Measurements from ENCODE around the gene CDC25B. TPM values are rescaled to one million over a fixed set of nuclear protein-coding genes. Genes with fewer than 3 reads are reported as not detected.

CDC25B gene
- total and polyA plus RNA-seq, 2 of the 13 experiments (the other 11 are each of a cell fraction or from before 2014, with no cell fraction given): 14.5 to 19.4 TPM

DNA sequence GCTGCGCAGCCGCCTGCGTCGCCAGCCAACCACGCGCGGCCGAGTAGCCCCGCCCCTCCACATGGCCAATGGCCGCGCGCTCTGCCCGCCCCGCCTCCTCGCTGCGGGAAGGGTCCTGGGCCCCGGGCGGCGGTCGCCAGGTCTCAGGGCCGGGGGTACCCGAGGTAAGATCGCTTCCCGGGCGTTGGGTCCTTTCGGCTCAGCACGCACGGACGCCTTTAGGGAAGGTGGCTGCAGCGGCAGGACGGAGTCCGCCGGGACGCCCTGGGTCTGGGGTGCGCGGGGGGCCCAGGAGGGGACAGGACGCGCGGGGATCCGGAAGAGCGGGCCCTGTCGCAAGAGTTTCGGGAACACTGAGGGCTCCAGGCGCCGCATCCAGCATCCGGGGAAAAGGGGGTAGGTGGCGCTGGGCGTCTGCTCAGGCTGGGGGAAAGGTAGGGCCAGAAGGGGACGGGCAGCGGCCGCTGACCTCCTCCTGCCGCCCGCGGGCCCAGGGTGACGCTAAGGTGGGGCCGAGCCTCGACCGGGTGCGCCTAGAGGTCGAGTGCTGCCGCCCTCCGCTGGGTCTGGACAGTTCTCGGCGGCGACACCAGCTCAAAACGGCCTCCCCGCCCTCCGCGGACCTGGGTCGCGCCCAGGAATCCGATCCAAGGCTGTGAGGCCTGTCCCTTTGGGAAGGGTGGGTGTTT, 50.8 kb downstream of the CDC25B start, which contains the start of gene MAVS (continued):
- TF ChIP-seq, protein P1, sequence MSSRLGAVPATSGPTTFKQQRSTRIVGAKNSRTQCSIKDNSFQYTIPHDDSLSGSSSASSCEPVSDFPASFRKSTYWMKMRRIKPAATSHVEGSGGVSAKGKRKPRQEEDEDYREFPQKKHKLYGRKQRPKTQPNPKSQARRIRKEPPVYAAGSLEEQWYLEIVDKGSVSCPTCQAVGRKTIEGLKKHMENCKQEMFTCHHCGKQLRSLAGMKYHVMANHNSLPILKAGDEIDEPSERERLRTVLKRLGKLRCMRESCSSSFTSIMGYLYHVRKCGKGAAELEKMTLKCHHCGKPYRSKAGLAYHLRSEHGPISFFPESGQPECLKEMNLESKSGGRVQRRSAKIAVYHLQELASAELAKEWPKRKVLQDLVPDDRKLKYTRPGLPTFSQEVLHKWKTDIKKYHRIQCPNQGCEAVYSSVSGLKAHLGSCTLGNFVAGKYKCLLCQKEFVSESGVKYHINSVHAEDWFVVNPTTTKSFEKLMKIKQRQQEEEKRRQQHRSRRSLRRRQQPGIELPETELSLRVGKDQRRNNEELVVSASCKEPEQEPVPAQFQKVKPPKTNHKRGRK (CRISPR knock-in tag; IDR thresholded peaks at IDR 0.05): no peak
- TF ChIP-seq ZNF883 (CRISPR knock-in tag; IDR thresholded peaks at IDR 0.05; ENCODE audit: not compliant biosample characterization): no peak
- peak; percentile 81 for TF ChIP-seq RXRA (CRISPR knock-in tag; IDR thresholded peaks at IDR 0.05)
- no peak for TF ChIP-seq NCOR1 (IDR thresholded peaks at IDR 0.05; ENCODE audit: borderline replicate concordance, low read length)
- no peak; the same call in 1 of the 2 replicates for TF ChIP-seq PAWR (CRISPR knock-in tag; IDR thresholded peaks at IDR 0.05; ENCODE audit: borderline replicate concordance)
- TF ChIP-seq BCL6 (CRISPR knock-in tag; IDR thresholded peaks at IDR 0.05): peak; percentile 60
- no peak for TF ChIP-seq KDM1A (CRISPR knock-in tag; IDR thresholded peaks at IDR 0.05)
- peak; percentile 99 for TF ChIP-seq ZNF605 (CRISPR knock-in tag; IDR thresholded peaks at IDR 0.05)
- TF ChIP-seq, protein P2, sequence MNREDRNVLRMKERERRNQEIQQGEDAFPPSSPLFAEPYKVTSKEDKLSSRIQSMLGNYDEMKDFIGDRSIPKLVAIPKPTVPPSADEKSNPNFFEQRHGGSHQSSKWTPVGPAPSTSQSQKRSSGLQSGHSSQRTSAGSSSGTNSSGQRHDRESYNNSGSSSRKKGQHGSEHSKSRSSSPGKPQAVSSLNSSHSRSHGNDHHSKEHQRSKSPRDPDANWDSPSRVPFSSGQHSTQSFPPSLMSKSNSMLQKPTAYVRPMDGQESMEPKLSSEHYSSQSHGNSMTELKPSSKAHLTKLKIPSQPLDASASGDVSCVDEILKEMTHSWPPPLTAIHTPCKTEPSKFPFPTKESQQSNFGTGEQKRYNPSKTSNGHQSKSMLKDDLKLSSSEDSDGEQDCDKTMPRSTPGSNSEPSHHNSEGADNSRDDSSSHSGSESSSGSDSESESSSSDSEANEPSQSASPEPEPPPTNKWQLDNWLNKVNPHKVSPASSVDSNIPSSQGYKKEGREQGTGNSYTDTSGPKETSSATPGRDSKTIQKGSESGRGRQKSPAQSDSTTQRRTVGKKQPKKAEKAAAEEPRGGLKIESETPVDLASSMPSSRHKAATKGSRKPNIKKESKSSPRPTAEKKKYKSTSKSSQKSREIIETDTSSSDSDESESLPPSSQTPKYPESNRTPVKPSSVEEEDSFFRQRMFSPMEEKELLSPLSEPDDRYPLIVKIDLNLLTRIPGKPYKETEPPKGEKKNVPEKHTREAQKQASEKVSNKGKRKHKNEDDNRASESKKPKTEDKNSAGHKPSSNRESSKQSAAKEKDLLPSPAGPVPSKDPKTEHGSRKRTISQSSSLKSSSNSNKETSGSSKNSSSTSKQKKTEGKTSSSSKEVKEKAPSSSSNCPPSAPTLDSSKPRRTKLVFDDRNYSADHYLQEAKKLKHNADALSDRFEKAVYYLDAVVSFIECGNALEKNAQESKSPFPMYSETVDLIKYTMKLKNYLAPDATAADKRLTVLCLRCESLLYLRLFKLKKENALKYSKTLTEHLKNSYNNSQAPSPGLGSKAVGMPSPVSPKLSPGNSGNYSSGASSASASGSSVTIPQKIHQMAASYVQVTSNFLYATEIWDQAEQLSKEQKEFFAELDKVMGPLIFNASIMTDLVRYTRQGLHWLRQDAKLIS (CRISPR knock-in tag; IDR thresholded peaks at IDR 0.05): peak; percentile 58; the same call in 1 of the 2 replicates
- TF ChIP-seq, protein P3, sequence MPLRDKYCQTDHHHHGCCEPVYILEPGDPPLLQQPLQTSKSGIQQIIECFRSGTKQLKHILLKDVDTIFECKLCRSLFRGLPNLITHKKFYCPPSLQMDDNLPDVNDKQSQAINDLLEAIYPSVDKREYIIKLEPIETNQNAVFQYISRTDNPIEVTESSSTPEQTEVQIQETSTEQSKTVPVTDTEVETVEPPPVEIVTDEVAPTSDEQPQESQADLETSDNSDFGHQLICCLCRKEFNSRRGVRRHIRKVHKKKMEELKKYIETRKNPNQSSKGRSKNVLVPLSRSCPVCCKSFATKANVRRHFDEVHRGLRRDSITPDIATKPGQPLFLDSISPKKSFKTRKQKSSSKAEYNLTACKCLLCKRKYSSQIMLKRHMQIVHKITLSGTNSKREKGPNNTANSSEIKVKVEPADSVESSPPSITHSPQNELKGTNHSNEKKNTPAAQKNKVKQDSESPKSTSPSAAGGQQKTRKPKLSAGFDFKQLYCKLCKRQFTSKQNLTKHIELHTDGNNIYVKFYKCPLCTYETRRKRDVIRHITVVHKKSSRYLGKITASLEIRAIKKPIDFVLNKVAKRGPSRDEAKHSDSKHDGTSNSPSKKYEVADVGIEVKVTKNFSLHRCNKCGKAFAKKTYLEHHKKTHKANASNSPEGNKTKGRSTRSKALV (CRISPR knock-in tag; IDR thresholded peaks at IDR 0.05): peak; percentile 90
- TF ChIP-seq RFX1 (IDR thresholded peaks at IDR 0.05): no peak
- TF ChIP-seq, protein P4, sequence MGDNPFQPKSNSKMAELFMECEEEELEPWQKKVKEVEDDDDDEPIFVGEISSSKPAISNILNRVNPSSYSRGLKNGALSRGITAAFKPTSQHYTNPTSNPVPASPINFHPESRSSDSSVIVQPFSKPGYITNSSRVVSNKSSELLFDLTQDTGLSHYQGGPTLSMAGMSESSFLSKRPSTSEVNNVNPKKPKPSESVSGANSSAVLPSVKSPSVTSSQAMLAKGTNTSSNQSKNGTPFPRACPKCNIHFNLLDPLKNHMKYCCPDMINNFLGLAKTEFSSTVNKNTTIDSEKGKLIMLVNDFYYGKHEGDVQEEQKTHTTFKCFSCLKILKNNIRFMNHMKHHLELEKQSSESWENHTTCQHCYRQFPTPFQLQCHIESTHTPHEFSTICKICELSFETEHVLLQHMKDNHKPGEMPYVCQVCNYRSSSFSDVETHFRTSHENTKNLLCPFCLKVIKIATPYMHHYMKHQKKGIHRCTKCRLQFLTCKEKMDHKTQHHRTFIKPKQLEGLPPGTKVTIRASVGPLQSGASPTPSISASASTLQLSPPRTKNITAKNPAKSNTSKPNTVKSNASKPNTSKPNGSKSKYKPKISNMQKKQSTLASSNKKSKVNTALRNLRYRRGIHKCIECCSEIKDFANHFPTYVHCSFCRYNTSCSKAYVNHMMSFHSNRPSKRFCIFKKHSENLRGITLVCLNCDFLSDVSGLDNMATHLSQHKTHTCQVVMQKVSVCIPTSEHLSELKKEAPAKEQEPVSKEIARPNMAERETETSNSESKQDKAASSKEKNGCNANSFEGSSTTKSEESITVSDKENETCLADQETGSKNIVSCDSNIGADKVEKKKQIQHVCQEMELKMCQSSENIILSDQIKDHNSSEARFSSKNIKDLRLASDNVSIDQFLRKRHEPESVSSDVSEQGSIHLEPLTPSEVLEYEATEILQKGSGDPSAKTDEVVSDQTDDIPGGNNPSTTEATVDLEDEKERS (CRISPR knock-in tag; IDR thresholded peaks at IDR 0.05): no peak; the same call in 1 of the 2 replicates
- no peak for TF ChIP-seq HMG20B (CRISPR knock-in tag; conservative IDR thresholded peaks at IDR 0.05)
- TF ChIP-seq, protein P5, sequence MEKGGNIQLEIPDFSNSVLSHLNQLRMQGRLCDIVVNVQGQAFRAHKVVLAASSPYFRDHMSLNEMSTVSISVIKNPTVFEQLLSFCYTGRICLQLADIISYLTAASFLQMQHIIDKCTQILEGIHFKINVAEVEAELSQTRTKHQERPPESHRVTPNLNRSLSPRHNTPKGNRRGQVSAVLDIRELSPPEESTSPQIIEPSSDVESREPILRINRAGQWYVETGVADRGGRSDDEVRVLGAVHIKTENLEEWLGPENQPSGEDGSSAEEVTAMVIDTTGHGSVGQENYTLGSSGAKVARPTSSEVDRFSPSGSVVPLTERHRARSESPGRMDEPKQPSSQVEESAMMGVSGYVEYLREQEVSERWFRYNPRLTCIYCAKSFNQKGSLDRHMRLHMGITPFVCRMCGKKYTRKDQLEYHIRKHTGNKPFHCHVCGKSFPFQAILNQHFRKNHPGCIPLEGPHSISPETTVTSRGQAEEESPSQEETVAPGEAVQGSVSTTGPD (CRISPR knock-in tag; IDR thresholded peaks at IDR 0.05): no peak
- no peak for TF ChIP-seq MLLT10 (CRISPR knock-in tag; IDR thresholded peaks at IDR 0.05)
- TF ChIP-seq FOSL1 (CRISPR knock-in tag; IDR thresholded peaks at IDR 0.05; ENCODE audit: borderline replicate concordance): no peak
- TF ChIP-seq HCFC1 (IDR thresholded peaks at IDR 0.05; ENCODE audit: low read depth, low read length): no peak

Data from HepG2 (cell line).